Stimulated activated CD8-positive, alpha-beta memory T cell treated with anti-CD3 and anti-CD28 coated beads, Interleukin-7, amount 100 ng/mL, for 1 hour (primary cell): ENCODE measurements around the gene AGRN.

Experiments
- DNase-seq, 2 donors: peaks; one replicate each; pipeline ENCODE4 v3.0.0-alpha.2; 2020; ENCODE audit warnings: low read depth in 2 of 2

The AGRN gene

GRCh38 chr1:1079408-1080121 lies 59.6 kb downstream of the AGRN start:
- DNase-seq, result no peak

GRCh38 chr1:1080122-1080757 lies 60.3 kb downstream of the AGRN start:
- DNase-seq, result no peak

GRCh38 chr1:1080951-1081310 lies 61.0 kb downstream of the AGRN start:
- no peak for DNase-seq

- DNase-seq, result no peak
Measured at GRCh38 chr1:1081311-1082238, 61.7 kb downstream of the AGRN start.

GRCh38 chr1:1082239-1082775 lies 62.4 kb downstream of the AGRN start:
- no peak for DNase-seq

- DNase-seq, result no peak
Measured at GRCh38 chr1:1082776-1083415, 63.0 kb downstream of the AGRN start.

GRCh38 chr1:1083416-1084371 lies 63.8 kb downstream of the AGRN start:
- no peak for DNase-seq

GRCh38 chr1:1084372-1085170 lies 64.7 kb downstream of the AGRN start:
- DNase-seq, result no peak

GRCh38 chr1:1085171-1085841 lies 65.4 kb downstream of the AGRN start:
- DNase-seq, result no peak

- no peak for DNase-seq
Measured at GRCh38 chr1:1085911-1086841, 66.3 kb downstream of the AGRN start.

GRCh38 chr1:1086911-1087341 lies 67.0 kb downstream of the AGRN start:
- DNase-seq, result no peak

GRCh38 chr1:1087351-1088028 lies 67.6 kb downstream of the AGRN start:
- no peak for DNase-seq

- no peak for DNase-seq
Measured at GRCh38 chr1:1088029-1088800, 68.3 kb downstream of the AGRN start.

GRCh38 chr1:1088801-1089680 lies 69.1 kb downstream of the AGRN start:
- no peak for DNase-seq

- no peak for DNase-seq
Measured at GRCh38 chr1:1089731-1090423, 70.0 kb downstream of the AGRN start.
